Testis (tissue), 3 donors: ENCODE measurements around the gene MMP7. TPM values are rescaled to one million over a fixed set of nuclear protein-coding genes. Genes with fewer than 3 reads are reported as not detected.

Experiments used
- DNase-seq: peaks from one replicate; pipeline ENCODE4 v3.0.0-alpha.2; 2019
- H3K27ac ChIP-seq, 2 donors: fragments of 200-600 bp; sonication (generic); one replicate each; pipeline ENCODE4 v1.5.1; 2019
- H3K27me3 ChIP-seq: fragments of 200-600 bp; sonication (generic); one replicate; pipeline ENCODE4 v1.5.1; 2019
- H3K36me3 ChIP-seq: fragments of 200-600 bp; sonication (generic); one replicate; pipeline ENCODE4 v1.5.1; 2017; ENCODE audit warnings: low read depth; ENCODE audit errors: missing control alignments
- H3K4me1 ChIP-seq: fragments of 200-600 bp; sonication (generic); one replicate; pipeline ENCODE4 v1.5.1; 2019
- H3K4me3 ChIP-seq, 2 donors: fragments of 200-600 bp; sonication (generic); one replicate each; pipeline ENCODE4 v1.5.1; 2017 to 2019
- H3K9me3 ChIP-seq: fragments of 200-600 bp; sonication (generic); one replicate; pipeline ENCODE4 v1.5.1; 2017
- POLR2A ChIP-seq: fragments of 450-650 bp; IDR thresholded peaks from one replicate; pipeline ENCODE4 v1.6.1; 2017; ENCODE audit warnings: antibody characterized with exemption, mild to moderate bottlenecking, moderate library complexity
- WGBS, 2 donors: methylation state at CpG; one replicate each; pipeline ENCODE4 v1.1.5; 2018; 5-methylcytosine and 5-hydroxymethylcytosine counted together
- intact Hi-C: fragments of 100-400 bp; cut with DNase I; formaldehyde crosslinking; loops from one replicate; pipeline ENCODE4 v1.15.1; 2023; ENCODE audit warnings: low total_unique reads
- polyA plus RNA-seq: library from polyadenylated mRNA; stranded (reverse); fragments of 350-450 nt; fragmentation: Illumina TruSeq; extraction: RNeasy Lipid Tissue Mini Kit (QIAGEN cat#74804); gene quantifications from one replicate; pipeline ENCODE4 v1.2.3, GENCODE V29; 2014; ENCODE audit warnings: low read depth, low replicate concordance; ENCODE audit not compliant: insufficient read depth
- total RNA-seq, 2 donors: library from RNA; depleted of rRNA; stranded (reverse); fragments of >200 nt; gene quantifications; one replicate each; pipeline ENCODE4 v1.2.3, GENCODE V29; 2016
- TF ChIP-seq, protein P1 (sequence below), 3 experiments: fragments of 450-650 bp in 2 of 3; fragments of 200-600 bp in 1 of 3; sonication (generic) in 1 of 3; IDR thresholded peaks; one replicate each; pipeline ENCODE4 v1.5.1; 2016 to 2019; ENCODE audit warnings: antibody characterized with exemption in 3 of 3, mild to moderate bottlenecking in 2 of 3, moderate library complexity in 1 of 3

The MMP7 gene
- total and polyA plus RNA-seq, 3 donors from 2014 or later: 0.63 to 6.2 TPM; not detected in 1

DNA sequence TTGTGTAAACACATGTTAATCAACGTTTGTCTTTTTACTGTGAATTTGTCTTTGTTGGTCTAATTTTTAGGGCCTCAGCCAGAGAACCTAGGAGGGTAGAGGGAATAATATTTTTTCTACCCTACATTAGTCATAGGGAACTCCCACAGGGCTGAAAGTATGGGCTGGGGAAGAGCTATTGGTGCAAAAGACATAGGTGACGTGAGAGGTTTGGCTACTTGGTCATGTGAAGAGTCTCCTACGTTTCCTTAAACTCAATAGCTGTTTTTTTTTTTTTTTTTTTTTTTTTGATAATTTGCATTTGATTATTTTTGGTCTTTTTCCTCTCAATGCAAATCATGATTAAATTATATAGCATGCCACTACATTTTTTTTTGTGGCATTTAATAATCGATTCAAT lies 15.9 kb upstream of the MMP7 start:
- H3K4me3 ChIP-seq: no peak overlapping the region

DNA sequence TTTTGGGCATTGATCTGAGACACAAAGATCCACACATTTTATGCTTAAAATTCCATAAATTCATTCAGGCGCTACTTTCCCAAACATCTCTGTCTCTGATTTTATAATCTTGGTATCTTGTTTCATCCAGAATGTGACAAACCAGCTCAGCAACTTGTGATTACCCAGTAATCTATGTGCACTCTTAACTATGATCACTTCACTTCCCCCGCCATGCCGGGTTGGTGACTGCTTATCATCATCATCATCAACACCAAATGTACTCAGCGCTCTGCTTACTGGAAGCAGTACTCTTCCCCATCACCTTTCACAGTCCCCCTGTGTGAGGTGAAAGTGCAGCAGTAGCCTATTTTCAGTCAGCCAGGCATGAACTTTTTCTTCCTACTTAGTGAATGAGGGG lies 15.2 kb upstream of the MMP7 start:
- Histone ChIP-seq H3K27ac (no peak overlapping the region), H3K4me1 (no peaks in the 10 kb centered on the region), H3K27me3 (no peaks in the 10 kb centered on the region), H3K36me3 (no peaks in the 10 kb centered on the region), H3K4me3 (no peak overlapping the region), H3K9me3 (no peaks in the 10 kb centered on the region)
- TF ChIP-seq, protein P1, sequence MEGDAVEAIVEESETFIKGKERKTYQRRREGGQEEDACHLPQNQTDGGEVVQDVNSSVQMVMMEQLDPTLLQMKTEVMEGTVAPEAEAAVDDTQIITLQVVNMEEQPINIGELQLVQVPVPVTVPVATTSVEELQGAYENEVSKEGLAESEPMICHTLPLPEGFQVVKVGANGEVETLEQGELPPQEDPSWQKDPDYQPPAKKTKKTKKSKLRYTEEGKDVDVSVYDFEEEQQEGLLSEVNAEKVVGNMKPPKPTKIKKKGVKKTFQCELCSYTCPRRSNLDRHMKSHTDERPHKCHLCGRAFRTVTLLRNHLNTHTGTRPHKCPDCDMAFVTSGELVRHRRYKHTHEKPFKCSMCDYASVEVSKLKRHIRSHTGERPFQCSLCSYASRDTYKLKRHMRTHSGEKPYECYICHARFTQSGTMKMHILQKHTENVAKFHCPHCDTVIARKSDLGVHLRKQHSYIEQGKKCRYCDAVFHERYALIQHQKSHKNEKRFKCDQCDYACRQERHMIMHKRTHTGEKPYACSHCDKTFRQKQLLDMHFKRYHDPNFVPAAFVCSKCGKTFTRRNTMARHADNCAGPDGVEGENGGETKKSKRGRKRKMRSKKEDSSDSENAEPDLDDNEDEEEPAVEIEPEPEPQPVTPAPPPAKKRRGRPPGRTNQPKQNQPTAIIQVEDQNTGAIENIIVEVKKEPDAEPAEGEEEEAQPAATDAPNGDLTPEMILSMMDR (IDR thresholded peaks at IDR 0.05): no peak
- no peak for TF ChIP-seq POLR2A
- WGBS, 2 donors: 86 to 87% methylated on average over 4 of the region's 4 CpGs
- DNase-seq: no peak
- intact Hi-C loops: no loop called here

More for the DNA sequence above, 15.9 kb upstream of the MMP7 start:
- Histone ChIP-seq H3K4me1 (no peaks in the 10 kb centered on the region), H3K36me3 (no peaks in the 10 kb centered on the region), H3K9me3 (no peaks in the 10 kb centered on the region), H3K27ac (no peak overlapping the region), H3K27me3 (no peaks in the 10 kb centered on the region)
- 73 to 78% methylated on average over 4 of the region's 4 CpGs for WGBS, 2 donors
- DNase-seq: no peak
- TF ChIP-seq, protein P1 (IDR thresholded peaks at IDR 0.05): no peak
- TF ChIP-seq POLR2A: no peak
- intact Hi-C loops: no loop called here

DNA sequence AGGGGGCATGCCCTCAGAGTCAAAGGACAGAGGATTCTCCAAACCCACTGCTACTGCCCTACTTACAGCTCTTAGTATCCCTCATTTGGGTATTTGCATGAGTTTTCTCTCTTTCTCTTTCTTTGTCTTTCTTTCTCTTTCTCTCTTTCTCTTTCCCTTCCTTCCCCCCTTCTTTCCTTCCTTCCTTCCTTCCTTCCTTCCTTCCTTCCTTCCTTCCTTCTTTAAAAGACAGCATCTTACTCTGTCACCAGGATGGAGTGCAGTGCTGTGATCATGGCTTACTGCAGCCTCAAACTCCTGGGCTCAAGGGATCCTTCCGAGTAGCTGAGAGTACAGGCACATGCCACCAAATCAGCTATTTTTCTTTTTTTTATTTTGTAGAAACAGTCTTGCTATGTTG lies 14.0 kb upstream of the MMP7 start:
- no peaks in the 10 kb centered on the region for H3K36me3 ChIP-seq
- TF ChIP-seq POLR2A: no peak
- TF ChIP-seq, protein P1 (IDR thresholded peaks at IDR 0.05): no peak
- no peaks in the 10 kb centered on the region for H3K9me3 ChIP-seq
- H3K4me3 ChIP-seq: no peak overlapping the region
- no peaks in the 10 kb centered on the region for H3K4me1 ChIP-seq
- intact Hi-C loops: no loop called here
- H3K27ac ChIP-seq: no peak overlapping the region
- no peaks in the 10 kb centered on the region for H3K27me3 ChIP-seq
- WGBS, 2 donors: 85 to 91% methylated on average over 1 of the region's 1 CpG
- DNase-seq: no peak

DNA sequence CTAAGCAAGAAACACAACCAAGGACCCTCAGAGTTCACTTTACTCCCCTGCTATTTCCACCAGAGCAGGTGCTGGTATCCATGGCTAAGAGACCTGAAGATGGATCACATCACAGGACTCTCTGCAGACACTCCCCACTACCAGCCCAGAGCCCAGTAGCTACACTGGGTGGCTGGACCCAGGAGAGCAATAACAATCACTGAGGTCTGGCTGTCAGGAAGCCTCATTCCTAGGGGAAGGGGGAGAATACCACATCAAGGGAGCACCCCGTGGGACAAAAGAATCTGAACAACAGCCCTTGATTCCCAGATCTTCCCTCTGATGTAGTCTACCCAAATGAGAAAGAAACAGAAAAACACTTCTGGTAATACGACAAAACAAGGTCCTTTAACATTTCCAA lies 9.0 kb upstream of the MMP7 start:
- H3K36me3 ChIP-seq: no peaks in the 10 kb centered on the region
- no peak overlapping the region for H3K27ac ChIP-seq
- WGBS, 2 donors: 70 to 76% methylated on average over 2 of the region's 2 CpGs
- TF ChIP-seq POLR2A: no peak
- TF ChIP-seq, protein P1 (IDR thresholded peaks at IDR 0.05): no peak
- intact Hi-C loops: no loop called here
- H3K9me3 ChIP-seq: no peaks in the 10 kb centered on the region
- H3K4me1 ChIP-seq: peaks cover 3% of the 10 kb centered on the region
- no peak for DNase-seq
- H3K4me3 ChIP-seq: no peak overlapping the region
- H3K27me3 ChIP-seq: no peaks in the 10 kb centered on the region

DNA sequence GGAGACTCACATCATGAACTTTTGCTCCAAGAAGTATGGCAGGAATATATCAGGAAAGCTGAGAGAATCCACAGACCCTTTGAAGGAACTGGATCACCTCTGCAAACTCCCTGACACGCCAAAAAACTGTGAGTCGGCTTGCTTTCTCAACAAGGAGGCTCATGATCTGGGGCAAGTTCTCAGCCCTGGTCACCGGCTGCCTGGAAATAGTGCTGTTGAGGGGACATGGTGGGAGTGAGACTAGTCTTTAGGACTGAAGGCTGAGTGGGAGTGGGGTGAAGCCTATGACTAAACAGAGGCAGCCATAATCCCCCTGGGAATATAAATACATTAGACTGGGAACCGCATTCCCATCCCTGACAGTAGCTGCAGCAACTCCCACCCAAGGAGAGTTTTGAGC lies 8.4 kb upstream of the MMP7 start:
- intact Hi-C loops: no loop called here
- DNase-seq: no peak
- no peak for TF ChIP-seq POLR2A
- TF ChIP-seq, protein P1 (IDR thresholded peaks at IDR 0.05): no peak
- H3K4me1 ChIP-seq: peaks cover 3% of the 10 kb centered on the region
- H3K27me3 ChIP-seq: no peaks in the 10 kb centered on the region
- H3K9me3 ChIP-seq: no peaks in the 10 kb centered on the region
- no peaks in the 10 kb centered on the region for H3K36me3 ChIP-seq
- H3K4me3 ChIP-seq: no peak overlapping the region
- H3K27ac ChIP-seq: no peak overlapping the region
- 92 to 94% methylated on average over 4 of the region's 4 CpGs for WGBS, 2 donors
